ENCODE data around the gene PRR14L.

PRR14L gene

DNA sequence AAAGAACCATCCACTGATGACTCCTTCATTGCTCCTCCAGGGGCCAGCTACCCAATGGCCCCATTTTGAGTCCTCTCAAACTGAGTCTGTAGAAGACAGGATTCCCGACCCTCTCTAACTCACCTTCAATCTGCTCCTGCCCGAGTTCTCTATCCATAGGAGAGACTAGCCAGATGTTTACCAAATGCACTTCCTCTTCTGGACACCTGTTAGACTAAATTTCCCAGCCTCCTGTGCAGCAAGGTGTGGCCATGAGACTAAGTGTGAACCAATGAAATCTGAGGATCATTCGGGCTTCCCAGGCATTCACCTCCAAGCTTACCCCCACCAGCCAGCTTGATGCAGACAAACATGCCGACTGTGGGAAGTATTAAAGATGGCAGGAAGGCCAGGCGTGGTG lies 95.5 kb downstream of the PRR14L start:
- H3K27ac ChIP-seq, result no peak overlapping the region
- TF ChIP-seq ZFX (IDR thresholded peaks at IDR 0.05; ENCODE audit: borderline replicate concordance), result no peak
- TF ChIP-seq, protein P1, sequence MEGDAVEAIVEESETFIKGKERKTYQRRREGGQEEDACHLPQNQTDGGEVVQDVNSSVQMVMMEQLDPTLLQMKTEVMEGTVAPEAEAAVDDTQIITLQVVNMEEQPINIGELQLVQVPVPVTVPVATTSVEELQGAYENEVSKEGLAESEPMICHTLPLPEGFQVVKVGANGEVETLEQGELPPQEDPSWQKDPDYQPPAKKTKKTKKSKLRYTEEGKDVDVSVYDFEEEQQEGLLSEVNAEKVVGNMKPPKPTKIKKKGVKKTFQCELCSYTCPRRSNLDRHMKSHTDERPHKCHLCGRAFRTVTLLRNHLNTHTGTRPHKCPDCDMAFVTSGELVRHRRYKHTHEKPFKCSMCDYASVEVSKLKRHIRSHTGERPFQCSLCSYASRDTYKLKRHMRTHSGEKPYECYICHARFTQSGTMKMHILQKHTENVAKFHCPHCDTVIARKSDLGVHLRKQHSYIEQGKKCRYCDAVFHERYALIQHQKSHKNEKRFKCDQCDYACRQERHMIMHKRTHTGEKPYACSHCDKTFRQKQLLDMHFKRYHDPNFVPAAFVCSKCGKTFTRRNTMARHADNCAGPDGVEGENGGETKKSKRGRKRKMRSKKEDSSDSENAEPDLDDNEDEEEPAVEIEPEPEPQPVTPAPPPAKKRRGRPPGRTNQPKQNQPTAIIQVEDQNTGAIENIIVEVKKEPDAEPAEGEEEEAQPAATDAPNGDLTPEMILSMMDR (IDR thresholded peaks at IDR 0.05), result no peak

DNA sequence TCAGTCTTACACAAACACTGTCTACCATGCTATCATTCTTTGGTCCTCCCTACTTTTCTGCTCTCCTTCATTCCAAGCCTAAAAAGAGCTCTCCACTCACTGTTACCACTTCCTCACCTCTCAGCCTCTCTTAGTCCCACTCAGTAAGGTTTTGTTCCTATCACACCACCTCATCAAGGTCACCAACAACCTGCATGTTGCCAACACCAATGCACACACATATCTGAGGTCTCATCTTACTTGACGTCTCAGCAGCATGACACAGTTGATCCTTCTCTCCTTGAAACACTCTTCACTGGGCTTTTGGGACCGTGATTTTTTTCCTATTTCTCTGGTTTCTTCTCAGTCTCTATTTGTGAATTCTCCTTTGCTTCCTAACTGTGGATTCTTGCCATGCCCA lies 96.0 kb downstream of the PRR14L start:
- TF ChIP-seq ZFX (IDR thresholded peaks at IDR 0.05; ENCODE audit: borderline replicate concordance), result no peak
- TF ChIP-seq, protein P1 (IDR thresholded peaks at IDR 0.05), result no peak
- H3K27ac ChIP-seq, result no peak overlapping the region

DNA sequence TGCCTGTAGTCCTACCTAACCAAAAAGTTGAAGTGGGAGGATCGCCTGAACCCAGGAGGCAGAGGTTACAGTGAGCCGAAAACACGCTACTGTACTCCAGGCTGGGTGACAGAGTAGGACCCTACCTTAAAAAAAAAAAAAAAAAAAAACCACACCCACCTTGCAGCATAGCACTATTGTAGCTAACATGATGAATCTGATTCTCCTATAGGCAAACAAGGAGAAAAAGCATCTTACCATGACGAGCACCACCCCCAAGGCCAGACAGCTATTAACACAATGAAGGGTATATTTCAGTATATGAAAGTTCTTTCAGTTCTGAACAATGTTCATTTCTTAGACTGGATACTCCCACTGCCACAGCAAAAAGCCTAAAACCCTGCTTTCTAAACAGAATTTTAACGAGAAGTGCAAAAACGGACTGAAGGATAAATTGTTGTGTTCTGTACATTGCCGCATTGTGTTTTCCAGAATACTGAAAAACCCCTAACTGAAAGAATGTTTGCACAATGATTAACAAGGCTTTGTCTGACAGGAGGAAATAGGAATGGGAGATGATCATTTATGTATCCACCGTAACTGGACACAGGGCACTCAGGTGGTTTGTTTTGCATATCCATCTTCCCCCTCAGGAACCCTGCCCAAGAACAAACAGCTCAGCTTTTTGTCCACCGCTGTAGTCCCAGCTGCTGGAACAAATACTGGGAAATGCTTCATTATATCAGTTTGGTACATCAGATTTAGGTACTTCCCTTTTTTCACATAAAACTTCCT lies 96.8 kb downstream of the PRR14L start:
- no peak overlapping the region for H3K27ac ChIP-seq
- no peak for TF ChIP-seq ZFX (IDR thresholded peaks at IDR 0.05; ENCODE audit: borderline replicate concordance)
- TF ChIP-seq, protein P1 (IDR thresholded peaks at IDR 0.05), result no peak

DNA sequence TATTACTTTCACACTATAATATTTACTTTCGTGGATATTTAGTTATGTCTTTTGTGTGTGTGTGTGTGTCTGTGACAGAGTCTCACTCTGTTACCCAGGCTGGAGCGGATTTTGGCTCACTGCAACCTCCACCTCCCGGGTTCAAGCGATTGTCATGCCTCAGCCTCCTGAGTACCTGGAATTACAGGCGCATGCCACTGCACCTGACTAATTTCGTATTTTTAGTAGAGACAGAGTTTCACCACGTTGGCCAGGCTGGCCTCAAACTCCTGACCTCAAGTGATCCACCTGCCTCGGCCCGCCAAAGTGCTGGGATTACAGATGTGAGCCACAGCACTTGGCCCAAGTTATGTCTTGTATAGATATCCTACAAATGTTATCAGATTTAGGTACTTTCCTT lies 97.8 kb downstream of the PRR14L start:
- H3K27ac ChIP-seq, result no peak overlapping the region
- TF ChIP-seq ZFX (IDR thresholded peaks at IDR 0.05; ENCODE audit: borderline replicate concordance), result no peak
- TF ChIP-seq, protein P1 (IDR thresholded peaks at IDR 0.05), result no peak

DNA sequence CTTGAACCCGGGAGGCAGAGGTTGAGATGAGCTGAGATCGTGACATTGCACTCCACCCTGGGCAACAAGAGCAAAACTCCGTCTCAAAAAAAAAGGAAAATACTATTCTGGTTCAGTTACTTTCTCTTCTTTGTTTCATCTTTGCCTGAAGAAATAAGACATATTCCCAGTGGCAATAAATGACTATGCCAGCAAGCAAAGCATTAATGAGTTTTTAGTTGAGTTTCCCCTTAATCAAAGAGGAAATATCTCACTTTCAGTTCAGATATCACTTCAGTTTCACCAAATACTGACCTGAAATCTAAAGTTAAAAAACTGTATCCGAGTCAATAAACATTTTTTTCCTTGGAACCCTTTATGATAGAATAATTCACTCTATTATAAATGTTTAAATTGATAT lies 98.3 kb downstream of the PRR14L start:
- TF ChIP-seq ZFX (IDR thresholded peaks at IDR 0.05; ENCODE audit: borderline replicate concordance), result no peak
- TF ChIP-seq, protein P1 (IDR thresholded peaks at IDR 0.05), result no peak
- no peak overlapping the region for H3K27ac ChIP-seq

DNA sequence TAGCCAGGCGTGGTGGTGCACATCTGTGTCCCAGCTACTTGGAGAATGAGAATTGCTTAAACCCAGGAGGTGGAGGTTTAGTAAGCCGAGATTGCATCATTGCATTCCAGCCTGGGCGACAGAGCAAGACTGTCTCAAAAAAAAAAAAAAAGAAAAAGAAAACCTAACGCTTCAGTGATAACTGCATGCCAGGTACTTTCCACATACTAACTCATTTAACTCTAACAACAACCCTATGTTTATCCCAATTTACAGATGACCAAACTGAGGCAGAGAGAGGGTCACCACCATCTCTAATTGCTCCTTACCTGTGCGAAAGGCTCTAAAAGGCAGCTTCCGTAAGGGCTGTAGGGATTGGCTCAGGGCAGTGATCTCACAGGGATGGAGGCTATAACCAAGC lies 99.5 kb downstream of the PRR14L start:
- TF ChIP-seq, protein P1 (IDR thresholded peaks at IDR 0.05), result no peak
- TF ChIP-seq ZFX (IDR thresholded peaks at IDR 0.05; ENCODE audit: borderline replicate concordance), result no peak
- H3K27ac ChIP-seq, result no peak overlapping the region

DNA sequence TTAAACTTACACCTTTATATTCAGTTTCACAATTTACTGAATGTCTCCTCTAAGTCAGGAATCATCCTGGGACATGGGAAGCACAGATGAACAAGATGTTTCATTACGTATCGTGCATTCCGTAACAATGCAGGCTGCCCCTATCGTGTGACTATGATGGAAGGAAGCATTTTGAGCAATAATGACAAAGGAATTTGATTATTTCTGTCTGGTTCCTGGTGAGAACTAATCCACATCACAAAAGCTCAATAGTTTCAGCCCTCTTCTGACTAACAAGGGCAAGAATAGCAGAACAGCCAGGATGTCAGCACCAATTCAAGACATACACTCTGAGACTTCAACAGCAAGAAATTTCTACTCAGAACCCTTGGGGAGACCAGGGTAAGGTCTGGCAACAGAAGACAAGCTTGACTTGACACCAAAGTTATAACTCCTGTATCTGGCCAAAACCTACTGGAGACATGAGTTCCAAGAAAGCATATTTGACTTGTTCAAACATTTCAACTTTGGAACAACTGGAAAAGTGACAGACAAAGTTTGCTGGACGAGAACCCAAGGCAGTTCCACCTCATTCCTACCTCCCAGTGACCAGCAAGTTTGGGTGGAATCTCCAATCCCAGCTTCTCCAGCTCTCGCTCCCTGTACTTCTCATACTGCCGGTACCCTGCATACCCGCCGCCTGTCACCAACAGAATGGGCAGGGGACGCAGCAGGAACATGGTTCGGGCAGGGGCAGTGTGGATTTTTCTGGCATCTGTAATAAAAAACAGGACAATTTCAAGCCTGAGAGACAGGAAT lies 102.2 kb downstream of the PRR14L start:
- TF ChIP-seq ZFX (IDR thresholded peaks at IDR 0.05; ENCODE audit: borderline replicate concordance), result no peak
- TF ChIP-seq, protein P1 (IDR thresholded peaks at IDR 0.05), result no peak
- H3K27ac ChIP-seq, result no peak overlapping the region

All from 22Rv1 (cell line).